Left ventricle myocardium inferior (tissue), 1 donor: ENCODE data around the gene SP6. TPM values are rescaled to one million over a fixed set of nuclear protein-coding genes. Genes with fewer than 3 reads are reported as not detected.

ENCODE experiments used
- DNase-seq: peaks from one replicate; pipeline ENCODE4 v3.0.0-alpha.2; 2020
- H3K27ac ChIP-seq: fragments of 200-600 bp; replicated peaks from 2 replicates; pipeline ENCODE4 v1.8.0; 2021
- H3K27me3 ChIP-seq: fragments of 200-600 bp; 2 replicates; pipeline ENCODE4 v1.8.0; 2021; ENCODE audit warnings: low read depth
- H3K36me3 ChIP-seq: fragments of 200-600 bp; 2 replicates; pipeline ENCODE4 v1.8.0; 2021
- H3K4me1 ChIP-seq: fragments of 200-600 bp; 2 replicates; pipeline ENCODE4 v1.8.0; 2021
- H3K4me3 ChIP-seq: fragments of 200-600 bp; 2 replicates; pipeline ENCODE4 v1.8.0; 2021; ENCODE audit warnings: mild to moderate bottlenecking, moderate library complexity
- H3K9me3 ChIP-seq: fragments of 200-600 bp; replicated peaks from 2 replicates; pipeline ENCODE4 v1.8.0; 2021
- CTCF ChIP-seq: fragments of 200-600 bp; IDR thresholded peaks from 2 replicates; pipeline ENCODE4 v1.8.0; 2021; ENCODE audit warnings: antibody characterized with exemption, mild to moderate bottlenecking, borderline replicate concordance
- intact Hi-C: fragments of 100-400 bp; cut with micrococcal nuclease; formaldehyde crosslinking; loops from one replicate; pipeline ENCODE4 v1.11.0; 2022
- total RNA-seq: library from RNA; stranded (reverse); fragmentation: NEBNext Ultra II Directional; extraction: Animal tissue kit (Norgen Biotek cat#: 25700); gene quantifications from one replicate; pipeline ENCODE4 v1.2.1, GENCODE V29; 2021
- donor health status: DM: no; HTN: yes; CAD: no; lungs with severe emphysema.

SP6 gene
- total RNA-seq, 1 donor from 2014 or later, result 0.16 TPM

DNA sequence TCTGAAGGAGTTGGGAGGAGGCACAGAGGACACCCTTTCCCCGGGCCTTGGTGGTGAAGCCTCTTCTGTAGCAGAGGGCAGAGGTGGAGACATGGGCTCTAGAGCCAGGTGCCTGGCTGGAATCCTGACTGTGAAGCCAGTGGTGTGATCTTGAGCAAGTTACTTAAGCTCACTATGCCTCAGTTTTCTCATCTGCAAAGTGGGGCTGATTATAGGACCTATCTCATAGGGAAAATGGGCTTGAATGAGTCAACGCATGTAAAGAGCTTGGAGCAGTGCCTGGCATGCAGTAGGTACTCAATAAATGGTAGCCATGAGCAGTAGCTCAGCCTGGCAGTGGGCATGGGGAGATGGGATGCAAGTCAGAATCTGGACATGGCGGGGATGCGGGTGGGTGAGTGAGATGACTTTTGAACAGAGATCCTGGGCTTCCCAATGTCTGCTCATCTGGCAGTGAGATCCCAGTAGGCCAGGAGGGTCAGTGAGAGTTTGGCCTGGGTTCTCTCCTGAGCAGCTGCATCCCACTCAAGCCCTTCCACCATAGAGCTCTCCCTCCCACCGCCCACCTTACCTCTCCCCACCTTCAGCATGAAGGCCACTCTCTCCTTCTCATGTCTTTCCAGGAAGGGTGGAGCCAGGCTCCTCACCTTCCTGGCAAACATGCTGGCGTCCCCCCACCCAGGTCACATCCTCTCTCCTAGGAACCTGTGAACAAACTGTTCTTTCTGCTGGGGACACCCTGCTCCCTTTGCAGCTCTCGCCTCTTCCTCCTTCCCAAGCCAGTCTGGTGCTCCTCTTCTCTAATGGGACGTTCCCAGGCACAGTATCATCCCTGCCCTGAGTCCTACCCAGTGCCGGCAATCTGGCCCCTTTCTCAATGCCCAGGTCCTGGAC is 32.0 kb upstream of the SP6 start:
- intact Hi-C loops, result loop anchor here (10.0 kb wide), 1 partner anchor 72 kb away; the partner anchor contains the start of gene PRR15L
- peaks cover 33% of the 10 kb centered on the region for H3K27me3 ChIP-seq
- no peak for DNase-seq
- TF ChIP-seq CTCF, result no peak
- no peaks in the 10 kb centered on the region for H3K36me3 ChIP-seq
- H3K9me3 ChIP-seq, result no peaks in the 10 kb centered on the region
- H3K4me3 ChIP-seq, result peak overlapping the region; percentile 36
- H3K27ac ChIP-seq, result peak overlapping the region; percentile 40
- H3K4me1 ChIP-seq, result peaks cover 18% of the 10 kb centered on the region

DNA sequence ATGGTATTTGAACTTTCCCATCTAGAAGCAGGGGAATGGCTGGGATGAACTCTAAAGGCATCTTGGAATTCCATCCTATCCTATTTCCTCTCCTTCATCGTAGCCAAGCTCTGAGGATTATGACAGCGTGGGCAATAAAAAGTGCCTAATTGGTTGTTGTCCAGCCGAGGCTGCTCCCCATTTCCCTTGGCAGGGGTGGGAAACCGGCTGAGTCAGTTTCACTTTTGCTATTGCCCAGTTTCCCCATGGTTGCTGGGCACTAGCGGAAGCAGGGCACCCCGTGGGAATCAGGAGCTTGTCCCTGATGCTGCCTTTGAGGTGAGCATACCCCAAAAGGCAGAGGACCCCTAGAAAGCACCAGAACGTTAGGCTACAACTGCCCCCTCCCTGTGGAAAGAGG is 31.3 kb upstream of the SP6 start:
- TF ChIP-seq CTCF, result no peak
- Histone ChIP-seq H3K36me3 (no peaks in the 10 kb centered on the region), H3K4me3 (peak overlapping the region; percentile 36), H3K9me3 (no peaks in the 10 kb centered on the region), H3K4me1 (peaks cover 18% of the 10 kb centered on the region), H3K27ac (peak overlapping the region; percentile 40), H3K27me3 (peaks cover 40% of the 10 kb centered on the region)
- intact Hi-C loops, result loop anchor here (10.0 kb wide), 1 partner anchor 73 kb away; the partner anchor contains the start of gene PRR15L
- no peak for DNase-seq

DNA sequence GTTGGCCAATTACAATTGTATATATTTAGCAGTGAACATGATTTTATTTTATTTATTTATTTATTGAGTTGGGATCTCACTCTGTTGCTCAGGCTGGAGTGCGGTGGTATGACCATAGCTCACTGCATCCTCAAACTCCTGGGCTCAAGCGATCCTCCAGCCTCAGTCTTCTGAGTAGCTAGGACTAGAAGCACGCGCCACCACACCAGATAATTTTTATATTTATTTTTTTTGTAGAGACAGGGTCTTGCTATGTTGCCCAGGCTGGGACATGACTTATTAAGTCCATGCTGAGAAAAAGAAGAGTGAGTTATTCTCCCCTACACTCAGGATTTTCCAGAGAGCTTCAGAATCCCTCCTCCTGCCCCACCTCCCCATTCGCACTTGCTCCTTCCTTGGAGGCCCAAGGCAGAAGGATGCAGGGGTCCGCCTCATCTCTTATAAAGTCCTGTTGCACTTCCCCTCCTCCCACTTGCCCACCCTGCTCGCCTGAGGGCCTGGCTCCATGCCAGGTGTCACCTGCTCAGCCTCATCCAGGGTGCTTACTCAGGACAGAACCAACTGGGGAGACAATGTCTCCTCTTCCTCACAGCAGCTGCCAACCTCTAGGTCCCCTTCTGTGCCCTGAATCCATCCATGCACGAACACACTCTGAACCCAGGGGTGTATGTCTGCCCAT is 29.0 kb upstream of the SP6 start:
- Histone ChIP-seq H3K4me3 (no peak overlapping the region), H3K27me3 (peaks cover 63% of the 10 kb centered on the region), H3K4me1 (peaks cover 11% of the 10 kb centered on the region), H3K36me3 (no peaks in the 10 kb centered on the region), H3K9me3 (no peaks in the 10 kb centered on the region), H3K27ac (no peak overlapping the region)
- no peak for DNase-seq
- TF ChIP-seq CTCF, result no peak
- intact Hi-C loops, result loop anchor here (10.0 kb wide), 1 partner anchor 75 kb away; the partner anchor contains the start of gene PRR15L

GRCh38 chr17:47879028-47879585 is 28.1 kb upstream of the SP6 start:
- Histone ChIP-seq H3K4me1 (peaks cover 11% of the 10 kb centered on the region), H3K27ac (no peak overlapping the region), H3K9me3 (no peaks in the 10 kb centered on the region), H3K36me3 (no peaks in the 10 kb centered on the region), H3K27me3 (peaks cover 69% of the 10 kb centered on the region), H3K4me3 (no peak overlapping the region)
- intact Hi-C loops, result no loop called here
- no peak for DNase-seq
- no peak for TF ChIP-seq CTCF

DNA sequence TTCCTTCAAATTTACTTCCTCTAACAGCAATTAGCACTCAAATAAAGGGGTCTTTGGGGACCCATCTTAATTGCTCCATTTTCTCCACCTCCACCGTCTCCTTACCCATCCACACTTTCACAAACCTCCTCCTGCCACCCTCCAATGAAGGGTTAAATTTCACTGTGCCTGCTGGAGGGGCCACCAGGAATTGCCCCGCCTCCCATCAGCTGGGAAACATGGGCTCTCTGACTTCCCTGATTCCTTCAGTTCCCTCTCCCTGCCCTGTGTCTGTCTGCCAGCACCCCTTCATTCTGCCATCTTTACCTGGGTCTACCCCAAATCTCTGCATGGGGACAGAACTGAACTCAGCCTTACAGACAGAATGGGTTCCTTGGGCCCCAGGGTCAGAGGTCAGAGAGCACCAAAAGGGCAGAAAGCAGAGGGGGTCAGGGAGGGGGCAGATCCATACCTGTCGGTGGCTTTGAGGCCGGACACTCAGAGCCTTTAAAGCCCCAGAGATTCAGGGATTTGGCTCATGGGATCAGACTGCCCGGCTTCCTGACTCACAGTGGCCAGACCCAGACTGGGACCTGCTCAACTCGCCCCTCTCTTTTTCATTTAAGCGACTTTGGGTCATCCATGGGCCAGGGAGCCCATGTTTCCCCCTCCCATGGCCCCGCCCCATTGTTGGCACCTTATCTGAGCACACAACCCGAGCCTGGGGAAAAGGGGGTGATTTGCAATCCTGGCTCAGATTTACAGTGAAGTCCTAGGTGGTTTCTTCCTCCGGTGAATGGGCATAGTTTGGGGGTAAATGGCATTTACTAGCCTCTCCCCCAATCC is 27.5 kb upstream of the SP6 start:
- Histone ChIP-seq H3K9me3 (no peaks in the 10 kb centered on the region), H3K36me3 (no peaks in the 10 kb centered on the region), H3K27ac (no peak overlapping the region), H3K4me3 (no peak overlapping the region), H3K27me3 (peaks cover 69% of the 10 kb centered on the region), H3K4me1 (peaks cover 11% of the 10 kb centered on the region)
- intact Hi-C loops, result no loop called here
- DNase-seq, result no peak
- TF ChIP-seq CTCF, result no peak
